Right atrium auricular region (tissue), 2 donors: Measurements from ENCODE around the gene MED15. TPM values are rescaled to one million over a fixed set of nuclear protein-coding genes. Genes with fewer than 3 reads are reported as not detected.

Experiments used
- DNase-seq: peaks from one replicate; pipeline ENCODE4 v3.0.0-alpha.2; 2019; ENCODE audit warnings: low spot score
- H3K27ac ChIP-seq, 2 donors: fragments of 200-600 bp; sonication (generic); 1 replicate in 1 of 2; 2 replicates in 1 of 2; pipeline ENCODE4 v1.5.1; 2016 to 2019
- H3K27me3 ChIP-seq, 2 donors: fragments of 200-600 bp; sonication (generic); one replicate each; pipeline versions ENCODE4 v1.5.1 to v1.6.0; 2017 to 2019
- H3K36me3 ChIP-seq: fragments of 200-600 bp; sonication (generic); one replicate; pipeline ENCODE4 v1.5.1; 2016
- H3K4me1 ChIP-seq, 2 donors: fragments of 200-600 bp; sonication (generic); one replicate each; pipeline versions ENCODE4 v1.5.1 to v1.6.0; 2017 to 2019
- H3K4me3 ChIP-seq, 2 donors: fragments of 200-600 bp; sonication (generic); 1 replicate in 1 of 2; 2 replicates in 1 of 2; pipeline ENCODE4 v1.5.1; 2017 to 2019; ENCODE audit warnings: mild to moderate bottlenecking in 1 of 2, moderate library complexity in 1 of 2
- H3K9me3 ChIP-seq, 2 donors: fragments of 200-600 bp; sonication (generic); one replicate each; pipeline ENCODE4 v1.5.1; 2019
- CTCF ChIP-seq, 2 donors: fragments of 200-600 bp; sonication (generic); IDR thresholded peaks; one replicate each; pipeline ENCODE4 v1.5.1; 2019; ENCODE audit warnings: antibody characterized with exemption in 2 of 2
- total RNA-seq, 2 donors: library from RNA; depleted of rRNA; stranded (reverse); fragments of >200 nt; gene quantifications; one replicate each; pipeline ENCODE4 v1.1.0, GENCODE V29; 2016

MED15 gene
- total RNA-seq, 2 donors from 2014 or later, result 18.8 to 40.6 TPM

DNA sequence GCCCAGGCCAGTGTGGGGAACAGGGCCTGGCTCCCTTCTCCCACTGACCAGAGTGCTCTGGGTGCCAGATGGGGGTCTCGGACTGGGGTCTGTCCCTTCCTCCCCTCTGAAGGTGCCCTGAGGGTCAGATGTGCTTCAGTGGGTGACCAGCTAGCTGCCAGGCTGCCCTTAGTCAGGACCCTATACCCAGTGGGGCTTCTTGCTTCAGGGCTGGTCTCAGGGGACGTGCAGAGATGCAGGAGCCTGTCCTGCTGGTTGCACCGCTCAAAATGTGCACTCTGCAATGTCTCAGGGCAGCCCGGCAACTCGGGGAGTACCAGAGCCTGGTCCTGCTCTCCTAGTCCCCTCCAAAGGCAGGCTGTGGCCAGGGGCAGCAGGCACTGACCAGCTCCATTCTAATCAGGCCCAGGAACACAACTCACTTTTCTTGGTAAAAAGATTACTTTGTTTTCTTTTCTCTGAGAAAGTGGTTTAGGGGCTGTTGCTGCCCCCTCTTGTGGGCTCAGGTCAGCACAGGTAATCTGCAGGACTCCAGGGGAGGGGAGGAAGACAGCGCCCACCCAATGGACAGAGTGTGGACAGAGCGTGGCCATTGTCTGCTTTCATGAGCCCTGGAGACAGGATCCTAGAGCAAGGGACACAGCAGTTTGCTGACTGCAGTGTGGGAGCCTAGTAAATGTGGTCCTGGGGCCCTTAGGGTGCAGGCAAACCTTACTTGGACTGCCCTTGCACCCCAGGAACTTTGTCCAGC is 80.9 kb downstream of the MED15 start:
- peaks cover 0 to 8% of the 10 kb centered on the region in 2 donors for H3K4me1 ChIP-seq
- no peaks in the 10 kb centered on the region for H3K27me3 ChIP-seq
- DNase-seq, result no peak
- H3K36me3 ChIP-seq, result peaks cover 46% of the 10 kb centered on the region
- H3K9me3 ChIP-seq, result no peaks in the 10 kb centered on the region
- no peak for TF ChIP-seq CTCF (IDR thresholded peaks at IDR 0.05)
- H3K4me3 ChIP-seq, result no peak overlapping the region
- no peak overlapping the region for H3K27ac ChIP-seq

DNA sequence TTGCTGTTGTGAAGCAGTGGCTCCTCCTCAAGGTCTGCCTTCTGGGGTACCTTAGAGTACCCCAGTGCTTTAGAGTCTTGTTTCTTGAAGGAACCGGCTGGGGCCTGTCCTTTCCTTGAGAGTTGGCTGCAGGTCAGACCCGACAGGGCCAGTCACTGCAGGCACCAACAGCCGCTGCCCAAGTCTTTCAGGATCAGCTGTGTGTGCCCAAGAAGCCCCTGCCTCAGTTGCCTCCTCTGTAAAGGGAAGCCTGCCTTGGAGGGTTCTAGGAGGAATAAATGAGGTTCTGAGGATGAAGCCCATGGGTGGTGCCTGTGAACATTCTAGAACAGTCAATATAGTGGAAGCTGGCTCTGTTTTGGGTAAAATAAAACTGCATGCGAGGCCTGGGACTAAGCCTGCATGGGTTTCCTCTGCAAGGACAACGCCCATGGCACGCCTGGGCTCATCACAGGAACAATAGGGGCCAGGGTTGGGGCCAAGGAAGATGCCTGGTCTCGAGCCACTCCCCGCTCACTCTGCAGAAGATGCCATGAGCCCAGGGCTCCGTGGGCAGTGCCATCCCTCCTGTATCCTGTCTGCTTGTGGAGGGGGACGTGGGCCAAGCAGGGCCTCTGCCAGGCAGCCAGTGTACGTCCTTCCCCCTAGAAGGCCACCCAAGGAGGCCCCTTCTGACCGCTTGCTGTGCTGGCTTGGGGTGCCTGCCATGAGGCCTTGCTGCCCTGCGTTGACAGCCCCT is 81.6 kb downstream of the MED15 start:
- peaks cover 0 to 8% of the 10 kb centered on the region in 2 donors for H3K4me1 ChIP-seq
- H3K36me3 ChIP-seq, result peaks cover 38% of the 10 kb centered on the region
- TF ChIP-seq CTCF (IDR thresholded peaks at IDR 0.05), result no peak

DNA sequence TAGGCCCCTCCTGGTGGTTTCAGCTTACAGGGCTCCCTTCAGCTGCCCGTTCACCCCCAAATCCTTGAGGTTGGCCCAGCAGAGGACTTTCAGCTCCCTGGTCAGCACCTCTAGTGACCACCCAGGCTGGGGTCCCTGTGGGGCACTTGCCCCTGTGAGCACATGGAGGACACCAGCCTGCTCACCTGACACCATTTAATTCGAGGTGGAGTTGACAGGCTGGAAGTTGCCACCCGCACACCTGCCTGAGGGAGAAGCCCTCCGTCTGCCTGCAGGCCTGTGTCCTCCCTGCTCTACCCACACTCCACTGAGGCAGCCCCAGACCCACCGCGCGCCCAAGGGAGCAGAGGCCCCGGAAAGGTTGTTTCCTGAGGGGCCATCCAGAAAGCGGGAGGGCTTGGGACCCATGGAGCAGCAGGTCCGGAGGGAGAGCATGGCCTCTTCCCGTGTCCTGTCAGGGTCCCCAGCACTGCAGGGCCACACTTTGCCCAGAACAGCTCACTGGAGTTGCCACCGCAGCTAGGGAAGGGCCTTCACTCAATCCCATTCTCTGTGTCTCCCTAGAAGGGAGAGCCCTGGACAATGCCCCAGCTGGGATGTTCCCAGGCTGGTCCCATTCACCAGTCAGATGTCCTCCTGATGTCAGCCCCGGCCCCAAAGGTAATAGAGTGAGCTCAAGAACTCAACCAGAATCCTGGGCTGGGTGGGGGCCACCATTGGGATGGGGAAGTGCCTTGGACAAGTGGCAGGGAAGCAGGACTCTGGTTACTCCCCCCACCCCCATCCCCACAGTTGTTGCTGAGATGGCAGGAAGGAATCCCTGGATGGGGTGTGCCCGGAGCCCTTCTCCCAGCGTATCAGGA is 82.4 kb downstream of the MED15 start:
- no peak for TF ChIP-seq CTCF (IDR thresholded peaks at IDR 0.05)
- DNase-seq, result no peak
- H3K36me3 ChIP-seq, result peaks cover 30% of the 10 kb centered on the region
- no peaks in the 10 kb centered on the region for H3K9me3 ChIP-seq
- H3K27ac ChIP-seq, result no peak overlapping the region
- peaks cover 0 to 8% of the 10 kb centered on the region in 2 donors for H3K4me1 ChIP-seq
- H3K4me3 ChIP-seq, result no peak overlapping the region
- H3K27me3 ChIP-seq, result no peaks in the 10 kb centered on the region

More for the DNA sequence above, 81.6 kb downstream of the MED15 start:
- Histone ChIP-seq H3K4me3 (no peak overlapping the region), H3K27ac (no peak overlapping the region), H3K27me3 (no peaks in the 10 kb centered on the region), H3K9me3 (no peaks in the 10 kb centered on the region)
- DNase-seq, result no peak

- Histone ChIP-seq H3K27ac (no peak overlapping the region), H3K9me3 (no peaks in the 10 kb centered on the region), H3K4me1 (peaks cover 0 to 8% of the 10 kb centered on the region in 2 donors), H3K27me3 (no peaks in the 10 kb centered on the region), H3K4me3 (no peak overlapping the region), H3K36me3 (peaks cover 22% of the 10 kb centered on the region)
- no peak for DNase-seq
- no peak for TF ChIP-seq CTCF (IDR thresholded peaks at IDR 0.05)
Measured at GRCh38 chr22:20590477-20591294, 83.3 kb downstream of the MED15 start.

DNA sequence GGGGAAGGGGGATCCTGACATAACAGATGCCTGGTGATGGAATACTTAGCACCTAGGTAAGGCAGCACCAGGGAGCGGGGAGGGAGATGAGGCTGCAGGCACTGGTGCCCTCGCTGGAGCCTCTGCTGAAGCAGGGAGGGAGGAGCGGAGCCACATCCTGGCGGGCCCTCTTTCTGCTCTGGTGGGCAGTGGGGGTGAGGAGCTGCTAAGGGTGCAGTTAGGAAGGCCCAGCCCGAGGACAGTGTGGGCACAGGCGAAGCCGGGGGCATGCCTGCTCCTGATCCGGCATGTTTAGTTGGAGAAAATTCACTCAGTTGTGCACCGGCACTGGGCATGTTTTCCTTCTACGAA is 83.9 kb downstream of the MED15 start:
- H3K27me3 ChIP-seq, result no peaks in the 10 kb centered on the region
- H3K4me3 ChIP-seq, result no peak overlapping the region
- H3K27ac ChIP-seq, result no peak overlapping the region
- H3K4me1 ChIP-seq, result peaks cover 0 to 6% of the 10 kb centered on the region in 2 donors
- no peaks in the 10 kb centered on the region for H3K9me3 ChIP-seq
- H3K36me3 ChIP-seq, result peaks cover 16% of the 10 kb centered on the region
- no peak for TF ChIP-seq CTCF (IDR thresholded peaks at IDR 0.05)
- DNase-seq, result no peak
